ENCODE measurements around the gene ZNF784.

Gene ZNF784

GRCh38 chr19:55646889-55647731 is 22.7 kb upstream of the ZNF784 start:
- H3K4me3 ChIP-seq (ENCODE audit: low read length), result peak overlapping the region; percentile 61
- peaks cover 21% of the 10 kb centered on the region; the same call in 1 of the 2 replicates for H3K4me1 ChIP-seq (ENCODE audit: low read length)
- no peaks in the 10 kb centered on the region for H4K20me1 ChIP-seq (ENCODE audit: insufficient read depth, low read length)
- TF ChIP-seq CTCF (IDR thresholded peaks at IDR 0.05; ENCODE audit: low read length) (no peak), EZH2phosphoT487 (IDR thresholded peaks at IDR 0.05; ENCODE audit: low read length) (no peak), EZH2 (optimal IDR thresholded peaks at IDR 0.05; ENCODE audit: low read depth, low read length) (no peak)
- H3K27me3 ChIP-seq (replicated peaks; ENCODE audit: insufficient read depth, low read length), result no peaks in the 10 kb centered on the region
- no peak for DNase-seq
- peak overlapping the region; percentile 38; the same call in 1 of the 2 replicates for H2AFZ ChIP-seq (ENCODE audit: low read length)
- H3F3A ChIP-seq (ENCODE audit: insufficient read depth, low read length), result peaks cover 13% of the 10 kb centered on the region
- H3K79me2 ChIP-seq (ENCODE audit: low read length), result peaks cover 21% of the 10 kb centered on the region
- H3K9me2 ChIP-seq (replicated peaks; ENCODE audit: insufficient read depth, low read length), result no peaks in the 10 kb centered on the region
- no peaks in the 10 kb centered on the region for H3K9me3 ChIP-seq (replicated peaks; ENCODE audit: insufficient read depth, low read length)
- peak overlapping the region; percentile 49 for H3K4me2 ChIP-seq (ENCODE audit: low read depth, low read length)
- H3K36me3 ChIP-seq (replicated peaks; ENCODE audit: insufficient read depth, low read length), result no peaks in the 10 kb centered on the region
- no peak overlapping the region for H3K27ac ChIP-seq (ENCODE audit: low read length)
- peak overlapping the region; percentile 64; the same call in 1 of the 2 replicates for H3K9ac ChIP-seq (ENCODE audit: low read length)

GRCh38 chr19:55645512-55645881 is 21.1 kb upstream of the ZNF784 start:
- Histone ChIP-seq H3K36me3 (replicated peaks; ENCODE audit: insufficient read depth, low read length) (no peaks in the 10 kb centered on the region), H3K9ac (ENCODE audit: low read length) (no peak overlapping the region), H2AFZ (ENCODE audit: low read length) (no peak overlapping the region), H3K9me3 (replicated peaks; ENCODE audit: insufficient read depth, low read length) (no peaks in the 10 kb centered on the region), H3K27me3 (replicated peaks; ENCODE audit: insufficient read depth, low read length) (no peaks in the 10 kb centered on the region), H3F3A (ENCODE audit: insufficient read depth, low read length) (peaks cover 20% of the 10 kb centered on the region), H3K27ac (ENCODE audit: low read length) (no peak overlapping the region), H3K4me3 (ENCODE audit: low read length) (no peak overlapping the region), H3K9me2 (replicated peaks; ENCODE audit: insufficient read depth, low read length) (no peaks in the 10 kb centered on the region), H3K4me1 (ENCODE audit: low read length) (peaks cover 23% of the 10 kb centered on the region; the same call in 1 of the 2 replicates), H3K4me2 (ENCODE audit: low read depth, low read length) (no peak overlapping the region), H4K20me1 (ENCODE audit: insufficient read depth, low read length) (no peaks in the 10 kb centered on the region), H3K79me2 (ENCODE audit: low read length) (peaks cover 25% of the 10 kb centered on the region)
- TF ChIP-seq CTCF (IDR thresholded peaks at IDR 0.05; ENCODE audit: low read length) (no peak), EZH2 (optimal IDR thresholded peaks at IDR 0.05; ENCODE audit: low read depth, low read length) (no peak), EZH2phosphoT487 (IDR thresholded peaks at IDR 0.05; ENCODE audit: low read length) (no peak)
- DNase-seq, result no peak

GRCh38 chr19:55644842-55645511 is 20.6 kb upstream of the ZNF784 start:
- Histone ChIP-seq H3K9ac (ENCODE audit: low read length) (no peak overlapping the region), H3K27ac (ENCODE audit: low read length) (no peak overlapping the region)

More at GRCh38 chr19:55644842-55645511, 20.6 kb upstream of the ZNF784 start:
- DNase-seq, result no peak
- Histone ChIP-seq H3K4me2 (ENCODE audit: low read depth, low read length) (peak overlapping the region; percentile 94; the same call in 1 of the 2 replicates), H3F3A (ENCODE audit: insufficient read depth, low read length) (peaks cover 20% of the 10 kb centered on the region), H3K27me3 (replicated peaks; ENCODE audit: insufficient read depth, low read length) (no peaks in the 10 kb centered on the region), H3K79me2 (ENCODE audit: low read length) (peaks cover 25% of the 10 kb centered on the region), H3K9me3 (replicated peaks; ENCODE audit: insufficient read depth, low read length) (no peaks in the 10 kb centered on the region), H3K4me3 (ENCODE audit: low read length) (no peak overlapping the region), H4K20me1 (ENCODE audit: insufficient read depth, low read length) (no peaks in the 10 kb centered on the region), H3K4me1 (ENCODE audit: low read length) (peaks cover 27% of the 10 kb centered on the region), H3K9me2 (replicated peaks; ENCODE audit: insufficient read depth, low read length) (no peaks in the 10 kb centered on the region), H2AFZ (ENCODE audit: low read length) (no peak overlapping the region), H3K36me3 (replicated peaks; ENCODE audit: insufficient read depth, low read length) (no peaks in the 10 kb centered on the region)
- TF ChIP-seq EZH2phosphoT487 (IDR thresholded peaks at IDR 0.05; ENCODE audit: low read length) (no peak), EZH2 (optimal IDR thresholded peaks at IDR 0.05; ENCODE audit: low read depth, low read length) (no peak), CTCF (IDR thresholded peaks at IDR 0.05; ENCODE audit: low read length) (no peak)
